Measurements from ENCODE around the gene PRKAR2A.
"Not testable (repeated sequence)": the region's sequence is repeated elsewhere in the genome, so short reads cannot be mapped to it uniquely, and the experiment has no call there.

PRKAR2A gene

DNA sequence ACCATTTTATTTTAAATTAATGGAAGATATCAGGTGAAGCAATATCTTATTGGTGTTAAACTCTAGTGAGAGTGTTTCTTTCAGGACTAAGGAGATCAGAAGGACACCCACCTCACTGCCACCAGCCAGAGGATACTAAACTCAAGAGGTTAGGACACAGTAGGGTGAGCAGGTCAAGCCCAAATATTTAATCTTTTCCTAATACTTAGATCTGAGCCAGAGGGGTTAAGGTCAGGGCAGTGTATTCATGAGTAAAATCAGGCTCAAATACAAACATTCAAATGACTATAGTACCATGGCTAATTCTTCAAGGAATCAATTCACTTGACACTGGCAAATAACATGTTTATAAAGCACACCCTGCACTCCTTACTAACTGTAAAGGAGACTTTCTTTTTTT lies 65.6 kb downstream of the PRKAR2A start:
- DNase-seq (ENCODE audit: low read depth in 2 of 3, low spot score in 1 of 3): no peak

DNA sequence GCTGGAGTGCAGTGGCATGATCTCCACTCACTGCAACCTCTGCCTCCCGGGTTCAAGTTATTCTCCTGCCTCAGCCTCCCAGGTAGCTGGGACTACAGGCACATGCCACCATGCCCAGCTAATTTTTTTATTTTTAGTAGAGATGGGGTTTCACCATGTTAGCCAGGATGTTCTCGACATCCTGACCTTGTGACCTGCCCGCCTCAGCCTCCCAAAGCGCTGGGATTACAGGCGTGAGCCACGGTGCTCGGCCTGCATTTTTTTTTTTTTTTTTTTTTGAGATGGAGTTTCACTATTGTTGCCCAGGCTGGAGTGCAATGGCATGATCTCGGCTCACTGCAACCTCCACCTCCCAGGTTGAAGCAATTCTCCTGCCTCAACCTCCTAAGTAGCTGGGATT lies 69.1 kb downstream of the PRKAR2A start:
- not testable (repeated sequence) for DNase-seq (ENCODE audit: low read depth in 2 of 3, low spot score in 1 of 3)

DNA sequence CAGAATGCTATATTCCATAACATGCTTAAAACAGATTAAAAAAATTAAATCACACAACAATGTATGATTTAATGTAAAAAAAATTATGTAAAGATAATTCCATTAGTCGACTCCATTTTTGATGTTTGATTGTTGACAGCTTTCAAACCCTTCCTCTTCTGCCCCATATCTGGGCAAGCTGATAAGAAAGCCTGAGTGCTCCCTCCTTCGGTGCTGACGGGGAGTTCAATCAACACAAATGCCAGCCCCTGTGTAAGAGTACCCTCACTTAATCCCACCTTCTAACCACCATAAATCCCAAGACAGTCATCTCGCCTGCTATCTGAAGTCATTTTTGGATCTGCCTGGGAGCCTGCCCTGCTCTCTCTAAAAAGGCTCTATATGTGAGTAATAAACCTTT lies 70.8 kb downstream of the PRKAR2A start:
- no peak for DNase-seq (ENCODE audit: low read depth in 2 of 3, low spot score in 1 of 3)

DNA sequence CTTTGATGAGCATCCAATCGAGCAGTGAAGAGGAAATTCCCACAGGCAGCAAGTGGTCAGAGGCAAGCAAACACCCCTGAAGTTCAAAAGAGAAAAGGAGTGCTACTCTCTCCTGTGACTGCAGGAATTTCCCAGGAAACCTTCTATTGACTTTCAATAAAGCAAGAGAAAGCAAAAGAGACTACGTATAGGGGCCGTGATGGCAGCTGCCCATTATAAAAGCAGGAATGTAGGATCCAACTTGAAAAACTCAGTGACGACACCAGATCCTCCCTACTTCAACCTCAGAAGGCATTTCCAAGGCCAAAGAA lies 77.5 kb downstream of the PRKAR2A start:
- DNase-seq (ENCODE audit: low read depth in 2 of 3, low spot score in 1 of 3): no peak

DNA sequence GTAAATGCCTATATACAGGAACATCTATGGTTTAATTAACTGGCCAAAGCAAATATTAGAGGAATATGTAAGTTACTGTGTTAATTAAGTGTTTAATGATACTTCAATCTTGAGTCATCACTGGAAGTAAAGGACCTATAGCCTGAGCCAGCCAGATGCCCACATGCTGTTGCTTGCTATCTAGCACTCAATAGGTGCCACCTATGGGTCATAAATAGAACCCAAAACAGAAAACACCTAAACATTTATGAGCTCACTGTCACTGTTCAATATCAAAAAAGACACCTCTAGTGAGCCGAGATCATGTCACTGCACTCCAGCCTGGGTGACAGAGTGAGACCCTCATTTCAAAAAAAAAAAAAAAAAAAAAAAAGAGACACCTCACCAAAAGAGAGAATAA lies 82.3 kb downstream of the PRKAR2A start:
- DNase-seq (ENCODE audit: low read depth in 2 of 3, low spot score in 1 of 3): no peak

DNA sequence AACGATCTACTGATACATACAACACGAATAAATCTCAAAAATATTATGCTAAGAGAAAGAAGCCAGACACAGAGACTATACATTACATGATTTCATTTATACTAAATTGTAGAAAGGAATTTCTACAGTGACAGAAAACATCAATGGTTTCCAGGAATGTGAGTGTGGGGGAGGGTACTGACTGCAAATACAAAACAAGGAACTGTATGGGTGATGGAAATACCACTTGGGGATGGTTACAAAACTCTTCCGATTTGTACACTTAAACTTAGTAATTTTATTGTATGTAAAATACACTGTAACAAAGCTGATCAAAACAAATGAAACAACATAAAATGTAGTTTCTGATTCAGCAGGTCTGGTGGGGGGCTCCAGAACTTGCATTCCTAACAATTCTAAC lies 84.9 kb downstream of the PRKAR2A start:
- no peak for DNase-seq (ENCODE audit: low read depth in 2 of 3, low spot score in 1 of 3)

DNA sequence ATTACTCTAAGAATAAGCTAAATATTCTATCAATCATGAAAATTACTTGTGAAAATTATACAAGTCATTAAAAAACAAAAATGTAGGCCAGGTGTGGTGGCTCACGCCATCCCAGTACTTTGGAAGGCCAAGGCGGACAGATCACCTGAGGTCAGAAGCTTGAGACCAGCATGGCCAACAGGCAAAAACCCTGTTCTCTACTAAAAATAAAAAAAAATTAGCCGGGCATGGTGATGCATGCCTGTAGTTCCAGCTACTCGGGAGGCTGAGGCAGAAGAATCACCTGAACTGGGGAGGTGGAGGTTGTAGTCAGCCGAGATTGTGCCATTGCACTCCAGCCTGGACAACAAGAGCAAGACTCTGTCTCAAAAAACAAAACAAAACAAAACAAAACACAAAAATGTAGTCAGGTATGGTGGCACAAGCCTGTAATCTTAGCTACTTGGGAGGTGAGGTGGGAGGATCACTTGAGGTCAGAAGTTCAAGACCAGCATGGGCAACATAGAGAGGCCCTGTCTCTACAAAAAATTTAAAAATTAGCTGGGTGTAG lies 87.6 kb downstream of the PRKAR2A start:
- not testable (repeated sequence) for DNase-seq (ENCODE audit: low read depth in 2 of 3, low spot score in 1 of 3)

DNA sequence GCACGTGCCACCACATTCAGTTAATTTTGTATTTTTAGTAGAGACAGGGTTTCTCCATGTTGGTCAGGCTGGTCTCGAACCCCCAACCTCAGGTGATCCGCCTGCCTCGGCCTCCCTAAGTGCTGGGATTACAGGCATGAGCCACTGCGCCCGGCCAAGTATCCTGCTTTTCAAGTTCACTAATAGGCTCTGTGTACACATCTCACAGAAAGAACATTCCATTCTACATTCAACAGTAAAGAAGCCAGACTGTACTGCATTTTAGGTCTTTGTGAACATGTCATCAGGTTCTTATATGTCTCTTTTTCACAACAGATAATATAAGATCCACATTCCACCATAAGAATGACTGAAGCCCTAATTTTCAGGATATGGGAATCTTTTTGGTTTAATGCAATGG lies 88.1 kb downstream of the PRKAR2A start:
- not testable (repeated sequence) for DNase-seq (ENCODE audit: low read depth in 2 of 3, low spot score in 1 of 3)

DNA sequence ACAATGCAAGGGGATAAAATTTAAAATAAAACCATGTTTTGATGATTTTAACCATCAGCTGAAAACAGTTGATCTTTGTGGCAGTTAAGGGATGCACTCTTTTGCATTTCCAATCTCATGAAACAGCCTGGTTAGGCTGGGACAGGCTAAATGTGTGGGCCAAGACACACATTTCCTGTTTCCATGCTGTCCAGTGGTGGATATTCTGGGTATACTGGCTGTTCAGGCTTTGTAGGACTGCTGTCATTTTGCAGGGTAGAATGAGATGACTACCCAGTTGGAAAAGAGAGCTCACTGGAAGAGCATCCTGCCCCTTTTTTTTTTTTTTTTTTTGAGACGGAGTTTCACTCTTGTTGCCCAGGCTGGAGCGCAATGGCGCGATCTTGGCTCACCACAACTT lies 88.6 kb downstream of the PRKAR2A start:
- no peak for DNase-seq (ENCODE audit: low read depth in 2 of 3, low spot score in 1 of 3)

DNA sequence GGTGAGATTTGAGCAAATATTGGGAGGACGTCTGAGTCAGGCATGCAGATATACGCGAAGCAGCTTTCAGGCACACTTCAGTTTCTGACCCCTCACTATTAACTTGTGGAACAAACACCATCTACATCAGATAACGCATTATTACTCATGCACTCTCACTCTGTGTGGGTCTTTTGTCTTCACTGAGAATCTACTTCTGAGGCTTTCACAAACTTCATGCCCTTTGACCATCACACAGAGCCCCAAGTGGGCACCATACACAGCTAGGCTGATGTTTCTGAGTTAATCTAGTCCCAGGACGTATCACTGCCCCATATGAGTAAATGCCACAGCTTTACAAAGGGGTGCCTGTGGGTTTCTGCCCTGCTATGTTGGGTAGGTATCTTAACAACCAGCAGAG lies 91.0 kb downstream of the PRKAR2A start:
- no peak for DNase-seq (ENCODE audit: low read depth in 2 of 3, low spot score in 1 of 3)

DNA sequence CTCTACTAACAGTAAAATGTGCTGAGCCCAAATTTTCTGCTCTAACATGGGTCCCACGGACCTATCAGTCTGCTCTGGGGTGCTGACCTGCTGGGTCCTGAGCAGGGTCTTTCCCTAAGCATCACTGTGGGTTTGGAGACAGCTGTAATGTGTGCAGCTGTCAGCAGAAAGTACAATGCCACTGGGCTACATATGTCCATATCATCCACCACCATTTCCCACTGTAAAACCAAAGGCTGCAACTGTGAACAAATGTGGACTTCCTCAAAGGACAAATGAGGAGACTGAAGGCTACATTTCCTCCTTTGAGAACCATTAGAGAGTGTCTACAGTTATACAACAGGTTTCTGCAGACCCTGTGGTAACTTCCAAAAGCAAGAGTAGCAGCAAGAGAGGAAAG lies 96.8 kb downstream of the PRKAR2A start:
- DNase-seq (ENCODE audit: low read depth in 2 of 3, low spot score in 1 of 3): no peak

DNA sequence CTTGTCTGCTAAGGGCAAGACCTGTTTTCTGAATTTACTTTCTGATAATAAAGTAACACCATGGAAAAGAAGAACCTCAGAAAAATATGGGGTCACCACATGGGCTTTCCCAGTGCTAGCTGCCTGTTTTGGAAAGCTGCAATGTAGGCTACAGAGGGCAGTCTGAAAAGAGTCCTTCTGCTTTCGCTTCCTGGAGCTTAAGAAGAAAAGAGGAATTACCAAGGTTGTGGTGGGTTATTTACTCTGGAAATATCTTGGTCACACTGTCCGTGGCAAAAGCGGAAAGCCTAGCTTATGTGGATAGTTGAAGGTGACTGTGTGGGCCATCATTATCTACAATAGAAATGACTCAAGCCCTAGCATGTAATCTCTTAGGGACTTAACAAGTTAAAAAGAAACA lies 98.9 kb downstream of the PRKAR2A start:
- DNase-seq (ENCODE audit: low read depth in 2 of 3, low spot score in 1 of 3): no peak

DNA sequence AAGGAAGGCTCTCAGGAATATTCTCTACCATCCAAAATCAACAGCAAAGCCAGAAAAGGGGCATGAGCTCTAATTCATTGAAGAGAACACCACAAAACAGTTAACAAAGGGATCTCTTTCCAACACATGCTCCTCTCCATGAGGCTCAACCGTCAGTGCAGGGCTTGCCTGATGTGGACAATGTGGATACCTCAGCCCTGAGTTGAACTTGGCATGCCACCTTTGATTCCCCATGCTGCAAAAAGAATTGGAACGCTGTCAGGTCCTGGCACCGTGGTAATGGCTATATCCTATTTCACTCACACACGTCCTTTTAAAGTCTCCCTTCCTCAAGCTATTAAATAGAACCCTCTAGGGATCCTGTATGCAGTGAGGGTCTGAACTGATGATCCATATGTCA lies 100.0 kb downstream of the PRKAR2A start:
- DNase-seq (ENCODE audit: low read depth in 2 of 3, low spot score in 1 of 3): no peak

DNA sequence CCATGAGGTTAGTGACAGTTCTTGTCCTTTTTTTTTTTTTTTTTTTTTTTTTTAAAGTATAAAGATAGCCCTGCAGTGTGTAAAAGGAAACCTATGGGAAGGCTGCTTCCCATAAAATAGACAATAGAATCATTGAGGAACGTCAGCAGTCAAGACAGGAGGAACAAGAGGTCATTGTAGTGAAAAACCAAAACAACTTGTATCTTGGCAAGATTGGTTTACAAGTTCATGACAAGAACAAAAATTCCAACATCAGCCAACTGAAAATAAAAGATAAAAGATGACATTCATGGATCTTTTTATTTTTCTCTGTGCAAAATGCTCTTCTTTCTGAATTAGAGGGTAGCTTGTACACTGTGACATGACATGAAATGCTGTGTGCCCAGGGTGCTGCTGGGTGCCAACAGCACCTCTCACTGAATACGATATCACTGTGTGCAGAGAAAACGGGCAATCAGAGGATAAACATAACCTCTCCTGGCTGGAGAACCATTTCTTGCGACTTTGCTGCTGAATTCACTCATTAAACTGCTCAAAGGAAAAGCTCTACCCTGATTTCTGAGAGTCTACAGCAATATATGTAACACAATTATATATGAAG lies 100.6 kb downstream of the PRKAR2A start:
- no peak for DNase-seq (ENCODE audit: low read depth in 2 of 3, low spot score in 1 of 3)

DNA sequence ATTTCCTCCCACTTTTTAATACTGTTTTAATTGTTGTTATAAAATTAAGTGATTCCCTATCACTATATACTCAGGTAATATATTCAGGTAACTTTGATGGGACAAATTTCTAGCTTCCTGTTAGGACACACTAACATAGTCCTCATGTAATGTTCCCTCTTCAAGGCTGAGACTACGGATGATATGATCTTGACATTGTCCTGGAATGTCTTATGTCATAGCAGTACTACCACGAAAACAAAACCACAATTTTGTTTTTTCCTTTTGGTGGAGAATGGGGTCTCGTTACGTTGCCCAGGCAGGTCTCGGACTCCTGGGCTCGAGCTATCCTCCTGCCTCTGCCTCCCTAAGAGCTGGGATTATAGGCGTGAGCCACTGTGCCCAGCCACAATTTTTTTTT lies 103.9 kb downstream of the PRKAR2A start:
- DNase-seq (ENCODE audit: low read depth in 2 of 3, low spot score in 1 of 3): no peak

DNA sequence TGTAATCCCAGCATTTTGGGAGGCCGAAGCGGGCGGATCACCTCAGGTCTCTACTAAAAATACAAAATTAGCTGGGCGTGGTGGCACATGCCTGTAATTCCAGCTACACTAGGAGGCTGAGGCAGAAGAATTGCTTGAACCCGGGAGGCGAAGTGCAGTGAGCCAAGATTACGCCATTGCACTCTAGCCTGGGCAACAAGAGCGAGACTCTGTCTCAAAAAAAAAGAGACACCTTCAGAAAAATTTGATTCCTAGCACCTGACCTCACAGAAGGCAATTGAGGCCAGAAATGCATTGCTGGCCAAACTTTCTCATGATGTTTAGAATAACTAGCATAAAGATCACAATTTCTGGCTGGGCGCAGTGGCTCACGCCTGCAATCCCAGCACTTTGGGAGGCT lies 106.4 kb downstream of the PRKAR2A start:
- not testable (repeated sequence) for DNase-seq (ENCODE audit: low read depth in 2 of 3, low spot score in 1 of 3)

DNA sequence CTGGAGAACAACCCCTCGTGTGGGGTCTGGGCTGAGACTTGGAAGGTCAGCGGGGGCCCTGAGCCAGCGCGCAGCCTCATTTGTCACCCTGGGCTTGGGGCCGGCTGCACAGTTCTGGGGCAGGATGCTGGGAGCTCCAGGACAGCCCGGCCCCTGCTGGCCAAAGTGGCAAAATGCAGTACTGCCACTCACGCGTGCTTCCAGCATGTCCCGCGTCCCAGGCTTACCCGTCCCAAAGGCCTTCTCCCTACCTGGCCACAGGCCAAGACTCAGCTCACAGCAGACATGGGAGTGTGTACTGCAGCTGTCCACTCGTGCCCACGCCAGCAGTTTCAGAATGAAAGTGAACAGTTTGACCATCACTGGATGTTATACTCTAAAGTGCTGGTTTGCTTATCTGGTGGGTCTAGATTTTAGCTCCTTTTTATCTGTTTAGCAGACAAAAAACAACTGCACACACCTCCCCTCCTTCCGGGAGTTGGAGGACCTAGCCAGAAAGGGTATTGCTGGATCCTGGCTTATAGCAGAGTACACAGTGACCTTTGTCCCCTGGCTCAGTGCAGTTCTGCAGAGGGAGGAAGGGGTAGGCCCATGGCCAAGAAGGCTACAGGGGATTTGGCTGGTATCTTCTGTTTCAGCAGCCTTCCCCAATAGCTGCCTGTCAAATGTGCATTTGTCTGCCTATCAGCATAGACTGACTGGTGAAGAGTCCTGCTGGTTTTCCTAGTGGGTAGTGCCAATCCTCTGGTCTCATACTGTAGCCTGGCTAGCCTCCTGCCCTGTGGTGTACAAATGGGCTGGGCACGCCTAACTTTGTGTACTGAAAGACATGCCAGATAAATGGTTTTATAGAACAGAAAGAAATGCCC lies 107.5 kb downstream of the PRKAR2A start:
- peak; percentile 33 to 52 (median 43) for DNase-seq (ENCODE audit: low read depth in 2 of 3, low spot score in 1 of 3)

DNA sequence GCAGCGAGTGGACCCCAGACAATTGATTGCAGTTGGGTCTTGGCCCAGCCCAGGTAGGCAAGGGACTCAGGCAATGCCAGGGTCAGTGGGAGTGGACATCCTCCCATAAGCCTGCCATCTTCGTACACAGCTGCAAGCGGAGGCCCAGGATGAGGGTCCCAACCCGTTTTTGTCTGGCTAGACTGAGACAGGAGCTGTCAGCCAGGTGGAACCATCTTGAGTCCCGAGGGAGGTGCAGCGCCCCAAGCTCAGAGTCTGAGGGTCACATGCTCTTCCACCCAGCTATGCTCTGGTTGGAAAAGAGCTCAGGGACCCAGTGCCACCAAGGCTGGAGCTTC lies 108.1 kb downstream of the PRKAR2A start:
- no peak for DNase-seq (ENCODE audit: low read depth in 2 of 3, low spot score in 1 of 3)

DNA sequence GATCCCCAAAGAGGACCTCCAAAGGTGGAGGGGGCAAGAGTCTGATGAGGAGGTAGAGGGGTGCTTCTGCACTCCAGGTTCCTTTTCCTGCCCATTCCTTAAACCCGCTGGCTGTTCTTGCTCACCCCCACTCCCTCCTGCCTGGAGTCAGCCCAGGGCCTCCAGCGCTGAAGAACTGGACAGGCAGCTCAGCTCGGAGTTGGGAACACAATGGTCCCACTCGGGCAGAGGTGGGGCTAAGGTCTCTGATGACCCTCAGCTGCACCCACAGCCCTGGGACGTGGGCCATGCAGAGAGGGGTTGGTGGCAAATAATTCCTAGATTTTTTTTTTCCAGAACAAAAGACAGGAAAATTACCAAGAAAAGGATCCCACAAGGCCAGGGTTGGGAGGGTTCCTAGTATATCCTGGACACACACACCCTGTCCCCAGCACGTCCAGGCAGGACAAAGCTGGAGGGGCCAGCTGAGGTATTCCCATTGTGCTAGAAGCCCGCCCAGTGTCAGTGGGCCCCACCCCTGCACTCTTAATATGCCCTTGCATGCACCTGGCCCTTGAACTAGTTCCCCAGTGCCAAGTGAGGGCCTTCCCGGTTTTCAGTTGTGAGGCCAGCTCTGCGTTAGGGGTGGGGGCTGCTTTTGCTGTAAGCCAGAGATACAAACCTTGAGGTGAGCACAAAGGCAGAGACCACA lies 108.6 kb downstream of the PRKAR2A start:
- DNase-seq (ENCODE audit: low read depth in 2 of 3, low spot score in 1 of 3): no peak

DNA sequence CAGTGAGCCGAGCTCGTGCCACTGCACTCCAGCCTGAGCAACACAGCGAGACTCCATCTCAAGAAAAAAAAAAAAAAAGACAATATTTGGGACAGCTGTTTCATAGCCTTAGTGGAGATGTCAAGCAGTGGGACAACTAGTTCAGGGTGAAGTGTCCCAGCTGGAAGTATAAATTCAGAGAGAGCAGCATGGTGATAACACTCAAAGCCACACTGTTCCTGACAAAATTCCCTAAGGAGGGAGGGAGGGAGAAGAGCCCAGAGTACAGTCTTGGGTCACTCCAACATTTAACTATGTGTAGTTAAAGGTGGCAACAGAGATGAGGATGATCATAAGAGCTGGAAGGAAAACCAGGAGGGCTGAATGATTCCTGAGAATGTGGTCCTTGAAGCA lies 109.5 kb downstream of the PRKAR2A start:
- DNase-seq (ENCODE audit: low read depth in 2 of 3, low spot score in 1 of 3): no peak

DNA sequence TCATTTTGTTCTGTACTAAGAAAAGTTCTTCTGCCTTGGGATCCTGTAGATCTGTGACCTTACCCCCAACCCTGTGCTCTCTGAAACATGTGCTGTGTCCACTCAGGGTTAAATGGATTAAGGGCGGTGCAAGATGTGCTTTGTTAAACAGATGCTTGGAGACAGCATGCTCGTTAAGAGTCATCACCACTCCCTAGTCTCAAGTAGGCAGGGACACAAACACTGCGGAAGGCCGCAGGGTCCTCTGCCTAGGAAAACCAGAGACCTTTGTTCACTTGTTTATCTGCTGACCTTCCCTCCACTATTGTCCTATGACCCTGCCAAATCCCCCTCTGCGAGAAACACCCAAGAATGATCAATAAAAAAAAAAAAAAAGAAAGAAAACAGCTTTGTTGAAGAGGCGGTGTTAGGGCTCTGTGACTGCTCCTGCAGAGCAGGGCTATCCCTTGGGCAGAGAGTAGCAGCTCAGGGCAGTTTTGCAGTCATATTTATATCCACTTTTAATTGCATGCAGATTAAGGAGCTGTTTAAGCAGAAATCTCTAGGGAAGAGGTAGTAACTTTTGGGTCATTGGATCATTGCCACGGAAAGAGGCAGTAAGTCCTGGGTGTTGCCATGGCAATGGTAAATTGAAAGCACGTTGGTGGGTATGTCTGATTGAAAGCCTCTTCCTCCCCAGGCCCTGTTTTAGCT lies 112.5 kb downstream of the PRKAR2A start:
- not testable (repeated sequence) for DNase-seq (ENCODE audit: low read depth in 2 of 3, low spot score in 1 of 3)

DNA sequence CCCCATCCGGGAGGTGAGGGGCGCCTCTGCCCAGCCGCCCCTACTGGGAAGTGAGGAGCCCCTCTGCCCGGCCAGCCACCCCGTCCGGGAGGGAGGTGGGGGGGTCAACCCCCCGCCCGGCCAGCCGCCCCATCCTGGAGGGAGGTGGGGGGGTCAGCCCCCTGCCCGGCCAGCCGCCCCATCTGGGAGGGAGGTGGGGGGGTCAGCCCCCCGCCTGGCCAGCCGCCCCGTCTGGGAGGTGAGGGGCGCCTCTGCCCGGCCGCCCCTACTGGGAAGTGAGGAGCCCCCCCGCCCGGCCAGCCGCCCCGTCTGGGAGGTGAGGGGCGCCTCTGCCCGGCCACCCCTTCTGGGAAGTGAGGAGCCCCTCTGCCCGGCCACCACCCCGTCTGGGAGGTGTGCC lies 113.1 kb downstream of the PRKAR2A start:
- DNase-seq (ENCODE audit: low read depth in 2 of 3, low spot score in 1 of 3): not testable (repeated sequence)

All from stimulated activated CD4-positive, alpha-beta T cell treated with anti-CD3 and anti-CD28 coated beads, Interleukin-12 subunit alpha, Interleukin-12 subunit beta, amount 100 ng/mL, for 48 hours (primary cell).